B cell (primary cell): ENCODE results near the gene NDUFB10. TPM values are rescaled to one million over a fixed set of nuclear protein-coding genes. Genes with fewer than 3 reads are reported as not detected.

Experiments
- ATAC-seq: fragments of 200-7000 bp; cut with Tn5 transposase; one replicate; pipeline ENCODE4 v1.10.0; 2021; ENCODE audit warnings: low read depth, mild to moderate bottlenecking, moderate number of reproducible peaks, moderate library complexity
- CTCF ChIA-PET: fragments of 350-600 bp; sonication (Branson Sonifier 250); formaldehyde crosslinking; loops from one replicate; lab custom pipeline; 2021; ENCODE audit warnings: antibody characterized with exemption, inconsistent platforms; lab: Charles Lee
- POLR2A ChIA-PET: fragments of 350-600 bp; sonication (Branson Sonifier 250); formaldehyde crosslinking; loops from one replicate; lab custom pipeline; 2021; ENCODE audit warnings: antibody characterized with exemption; lab: Charles Lee
- DNase-seq: peaks from one replicate; pipeline ENCODE4 v3.0.0; 2013
- H2AFZ ChIP-seq: 2 replicates; pipeline ENCODE4 v1.6.1; 2012; ENCODE audit warnings: mild to moderate bottlenecking, low read depth, low read length; ENCODE audit not compliant: insufficient read depth, poor library complexity, severe bottlenecking
- H3K27ac ChIP-seq, 2 donors: 1 replicate in 1 of 2; 2 replicates in 1 of 2; pipeline ENCODE4 v1.5.1; 2012 to 2013; ENCODE audit warnings: low read length in 2 of 2, mild to moderate bottlenecking in 2 of 2, moderate library complexity in 1 of 2
- H3K27me3 ChIP-seq, 4 experiments: fragments of 200-600 bp in 1 of 4; sonication (generic) in 1 of 4; replicated peaks in 1 of 4; 1 replicate in 2 of 4; 2 replicates in 2 of 4; pipeline versions ENCODE4 v1.6.1 to v1.7.0; 2013 to 2016; ENCODE audit warnings: low read length in 3 of 4, mild to moderate bottlenecking in 2 of 4, mixed read lengths in 1 of 4, moderate library complexity in 1 of 4; ENCODE audit not compliant: insufficient read depth in 4 of 4, control insufficient read depth in 3 of 4; ENCODE audit errors: control extremely low read depth in 1 of 4
- H3K36me3 ChIP-seq, 2 experiments: replicated peaks in 1 of 2; 1 replicate in 1 of 2; 2 replicates in 1 of 2; pipeline versions ENCODE4 v1.6.1 to v1.7.1; 2013; ENCODE audit warnings: low read length in 1 of 2; ENCODE audit not compliant: insufficient read depth in 2 of 2, control insufficient read depth in 1 of 2; ENCODE audit errors: control extremely low read depth in 1 of 2, extremely low read depth in 1 of 2
- H3K4me1 ChIP-seq, 2 donors: fragments of 200-600 bp in 1 of 2; sonication (generic) in 1 of 2; 1 replicate in 1 of 2; 2 replicates in 1 of 2; pipeline versions ENCODE4 v1.5.1 to v1.6.1; 2013 to 2017; ENCODE audit warnings: low read length in 2 of 2; ENCODE audit not compliant: control insufficient read depth in 2 of 2, insufficient read depth in 2 of 2
- H3K4me2 ChIP-seq: replicated peaks from 2 replicates; pipeline ENCODE3; 2012; ENCODE audit warnings: mild to moderate bottlenecking, low read depth, low read length; ENCODE audit not compliant: poor library complexity, severe bottlenecking
- H3K4me3 ChIP-seq, 5 experiments: fragments of 200-600 bp in 1 of 5; sonication (generic) in 1 of 5; 1 replicate in 3 of 5; 2 replicates in 2 of 5; pipeline versions ENCODE4 v1.5.1 to v1.7.0; 2011 to 2016; ENCODE audit warnings: low read length in 4 of 5, mild to moderate bottlenecking in 4 of 5, low read depth in 2 of 5, control low read depth in 1 of 5, moderate library complexity in 1 of 5; ENCODE audit not compliant: insufficient read depth in 1 of 5; ENCODE audit errors: control extremely low read depth in 1 of 5, extremely low read depth in 1 of 5
- H3K79me2 ChIP-seq: fragments of 200-600 bp; sonication (generic); one replicate; pipeline ENCODE4 v1.6.0; 2016; ENCODE audit warnings: low read length; ENCODE audit not compliant: control insufficient read depth, insufficient read depth
- H3K9ac ChIP-seq: fragments of 200-600 bp; sonication (generic); 2 replicates; pipeline ENCODE4 v1.6.1; 2017; ENCODE audit warnings: mild to moderate bottlenecking, low read length, moderate library complexity
- H3K9me3 ChIP-seq, 3 donors: one replicate each; pipeline versions ENCODE4 v1.6.1 to v1.7.1; 2013; ENCODE audit warnings: low read length in 2 of 3; ENCODE audit not compliant: control insufficient read depth in 2 of 3, insufficient read depth in 1 of 3; ENCODE audit errors: control extremely low read depth in 1 of 3
- H4K20me1 ChIP-seq: 2 replicates; pipeline ENCODE4 v1.6.0; 2012; ENCODE audit warnings: mild to moderate bottlenecking, low read length; ENCODE audit not compliant: insufficient read depth, control insufficient read depth, poor library complexity, severe bottlenecking
- H3K27ac Mint-ChIP-seq: one replicate; pipeline ENCODE4 v1.8.0; 2021; ENCODE audit warnings: mixed read lengths
- H3K27me3 Mint-ChIP-seq: one replicate; pipeline ENCODE4 v1.8.0; 2021; ENCODE audit warnings: mixed read lengths
- H3K4me1 Mint-ChIP-seq: one replicate; pipeline ENCODE4 v1.8.0; 2021; ENCODE audit warnings: mixed read lengths
- H3K4me3 Mint-ChIP-seq: one replicate; pipeline ENCODE4 v1.8.0; 2021; ENCODE audit warnings: mixed read lengths
- H3K9me3 Mint-ChIP-seq: one replicate; pipeline ENCODE4 v1.8.0; 2022; ENCODE audit warnings: mixed read lengths; ENCODE audit not compliant: insufficient read depth
- EZH2 ChIP-seq: IDR thresholded peaks from 2 replicates; pipeline ENCODE4 v1.6.1; 2012; ENCODE audit warnings: borderline replicate concordance, low read depth, mild to moderate bottlenecking, moderate library complexity, low read length; ENCODE audit not compliant: insufficient read depth, poor library complexity, severe bottlenecking
- WGBS: methylation state at CpG from one replicate; pipeline ENCODE4 v1.1.5; 2013; ENCODE audit warnings: missing lambda C conversion rate; ENCODE audit not compliant: insufficient coverage; 5-methylcytosine and 5-hydroxymethylcytosine counted together
- intact Hi-C: fragments of 100-400 bp; cut with micrococcal nuclease; formaldehyde crosslinking; loops from one replicate; pipeline ENCODE4 v1.10.0; 2022
- polyA plus RNA-seq: library from polyadenylated mRNA; depleted of rRNA; stranded (reverse); fragments of >200 nt; gene quantifications from 2 replicates; pipeline ENCODE4 v1.2.3, GENCODE V29; 2012
- total RNA-seq, 2 donors: library from RNA; stranded (reverse); fragments of 120-200 nt in 1 of 2; gene quantifications; 1 replicate in 1 of 2; 2 replicates in 1 of 2; pipeline versions ENCODE4 v1.2.3 to v1.2.4, GENCODE V29; 2013 to 2022
- TF ChIP-seq, protein P1 (sequence below): fragments of 200-600 bp; IDR thresholded peaks from one replicate; pipeline ENCODE4 v1.8.0; 2022; ENCODE audit warnings: antibody characterized with exemption, mild to moderate bottlenecking

The NDUFB10 gene
- total and polyA plus RNA-seq, 2 donors (not counting 1 experiment from before 2014, with no cell fraction given) = 70.4 to 92.6 TPM

DNA sequence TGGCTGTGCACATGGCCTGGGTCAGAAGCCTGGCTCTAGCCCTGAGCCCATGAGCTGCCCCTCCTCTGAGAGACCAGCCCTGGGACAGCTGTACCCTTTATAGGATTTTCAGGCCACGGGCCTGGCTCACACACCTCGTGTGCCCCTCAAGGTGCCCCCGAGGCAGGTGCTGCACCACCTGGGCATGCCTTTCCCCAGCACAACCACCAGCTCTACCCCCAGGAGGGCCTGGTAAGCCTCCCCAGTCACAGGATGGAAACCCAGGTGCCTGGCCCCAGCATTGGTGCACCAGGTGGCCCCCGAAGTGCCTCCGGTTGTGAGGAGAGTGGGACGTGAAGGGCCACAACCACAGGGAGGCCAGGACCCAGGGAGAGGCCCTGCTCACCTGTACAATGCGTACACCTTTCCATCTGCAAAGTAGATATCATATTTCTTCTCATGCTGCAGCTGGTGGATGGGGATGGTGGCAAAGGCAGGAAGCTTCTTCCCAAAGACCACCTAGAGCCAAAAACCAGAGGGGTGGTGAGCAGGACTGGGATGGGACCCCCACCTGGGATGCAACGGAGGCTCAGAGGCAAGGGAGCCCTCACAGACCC, 44.0 kb downstream of the NDUFB10 start:
- ChIA-PET CTCF (interaction anchor here (0.6 to 4.9 kb wide), 13 partner anchors 9 to 1313 kb away, joined by 3 to 46 read pairs (median 5); partner anchors contain the start of genes ECI1, NOXO1, RAB26 and TRAF7), POLR2A (interaction anchor here (0.6 to 1.5 kb wide), 5 partner anchors 12 to 1951 kb away, joined by 3 to 9 read pairs (median 5); partner anchors contain the start of gene TRAF7)
- Mint-ChIP-seq H3K4me3 (no peak overlapping the region), H3K4me1 (peaks cover 35% of the 10 kb centered on the region), H3K9me3 (no peaks in the 10 kb centered on the region), H3K27ac (no peak overlapping the region), H3K27me3 (no peaks in the 10 kb centered on the region)
- intact Hi-C loops = no loop called here
- Histone ChIP-seq H3K27ac (no peak overlapping the region), H4K20me1 (peaks cover 79% of the 10 kb centered on the region), H3K27me3 (no peaks in the 10 kb centered on the region), H3K79me2 (peaks cover 61% of the 10 kb centered on the region), H3K36me3 (peaks cover 0 to 51% of the 10 kb centered on the region in 2 experiments), H3K4me2 (peak overlapping the region; percentile 59), H3K9ac (no peak overlapping the region), H3K4me1 (peaks cover 26 to 38% of the 10 kb centered on the region in 2 donors), H2AFZ (no peak overlapping the region), H3K9me3 (no peaks in the 10 kb centered on the region), H3K4me3 (no peak overlapping the region)
- 83% methylated on average over 4 of the region's 8 CpGs for WGBS
- TF ChIP-seq EZH2 = no peak
- TF ChIP-seq, protein P1, sequence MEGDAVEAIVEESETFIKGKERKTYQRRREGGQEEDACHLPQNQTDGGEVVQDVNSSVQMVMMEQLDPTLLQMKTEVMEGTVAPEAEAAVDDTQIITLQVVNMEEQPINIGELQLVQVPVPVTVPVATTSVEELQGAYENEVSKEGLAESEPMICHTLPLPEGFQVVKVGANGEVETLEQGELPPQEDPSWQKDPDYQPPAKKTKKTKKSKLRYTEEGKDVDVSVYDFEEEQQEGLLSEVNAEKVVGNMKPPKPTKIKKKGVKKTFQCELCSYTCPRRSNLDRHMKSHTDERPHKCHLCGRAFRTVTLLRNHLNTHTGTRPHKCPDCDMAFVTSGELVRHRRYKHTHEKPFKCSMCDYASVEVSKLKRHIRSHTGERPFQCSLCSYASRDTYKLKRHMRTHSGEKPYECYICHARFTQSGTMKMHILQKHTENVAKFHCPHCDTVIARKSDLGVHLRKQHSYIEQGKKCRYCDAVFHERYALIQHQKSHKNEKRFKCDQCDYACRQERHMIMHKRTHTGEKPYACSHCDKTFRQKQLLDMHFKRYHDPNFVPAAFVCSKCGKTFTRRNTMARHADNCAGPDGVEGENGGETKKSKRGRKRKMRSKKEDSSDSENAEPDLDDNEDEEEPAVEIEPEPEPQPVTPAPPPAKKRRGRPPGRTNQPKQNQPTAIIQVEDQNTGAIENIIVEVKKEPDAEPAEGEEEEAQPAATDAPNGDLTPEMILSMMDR = no peak
- DNase-seq (no peak), ATAC-seq (no peak)
